PC-3 (cell line): Measurements from ENCODE around the gene ZNF506. TPM values are rescaled to one million over a fixed set of nuclear protein-coding genes. Genes with fewer than 3 reads are reported as not detected.
"Not testable (repeated sequence)": the region's sequence is repeated elsewhere in the genome, so short reads cannot be mapped to it uniquely, and the experiment has no call there.

Experiments used
- ATAC-seq: fragments of 200-7000 bp; cut with Tn5 transposase; 2 replicates; pipeline ENCODE4 v1.9.1; 2020; ENCODE audit warnings: mild to moderate bottlenecking, moderate library complexity
- BruUV-seq: library from RNA; stranded (reverse); fragments of 400-500 nt; replicated peaks from 2 replicates; lab custom pipeline; 2021; lab: Mats Ljungman, UMichigan
- CTCF ChIA-PET: fragments of 300-600 bp; sonication (Branson Sonifier 250); formaldehyde crosslinking; loops from one replicate; lab custom pipeline; 2022; ENCODE audit warnings: antibody characterized with exemption; lab: Charles Lee
- POLR2A ChIA-PET: fragments of 300-600 bp; sonication (Branson Sonifier 250); formaldehyde crosslinking; loops from one replicate; lab custom pipeline; 2022; ENCODE audit warnings: antibody characterized with exemption; ENCODE audit not compliant: unreplicated experiment; lab: Charles Lee
- DNase-seq: peaks from one replicate; pipeline ENCODE4 v3.0.0-alpha.2; 2015
- H2AFZ ChIP-seq: fragments of 300-600 bp; sonication (generic); 2 replicates; pipeline ENCODE4 v1.6.0; 2016; ENCODE audit warnings: antibody characterized with exemption, low read length
- H3F3A ChIP-seq: fragments of 300-600 bp; sonication (generic); one replicate; pipeline ENCODE4 v1.6.0; 2017; ENCODE audit warnings: antibody characterized with exemption, low read length, control low read depth, mild to moderate bottlenecking; ENCODE audit not compliant: unreplicated experiment
- H3K27ac ChIP-seq: fragments of 300-600 bp; sonication (generic); 2 replicates; pipeline ENCODE4 v1.5.1; 2016; ENCODE audit warnings: mild to moderate bottlenecking, low read length
- H3K27me3 ChIP-seq: fragments of 300-600 bp; sonication (generic); 2 replicates; pipeline ENCODE4 v1.6.1; 2016; ENCODE audit warnings: low read length, mixed read lengths
- H3K36me3 ChIP-seq: fragments of 300-600 bp; sonication (generic); 2 replicates; pipeline ENCODE4 v1.6.1; 2016; ENCODE audit warnings: low read depth, mixed run types, low read length, mixed read lengths
- H3K4me1 ChIP-seq: fragments of 300-600 bp; sonication (generic); 2 replicates; pipeline ENCODE4 v1.5.1; 2016; ENCODE audit warnings: low read length; ENCODE audit not compliant: insufficient read depth
- H3K4me2 ChIP-seq: fragments of 300-600 bp; sonication (generic); 2 replicates; pipeline ENCODE4 v1.6.0; 2016; ENCODE audit warnings: low read length
- H3K4me3 ChIP-seq: fragments of 300-600 bp; sonication (generic); 2 replicates; pipeline ENCODE4 v1.5.1; 2016; ENCODE audit warnings: mild to moderate bottlenecking, low read length, mixed read lengths
- H3K79me2 ChIP-seq: fragments of 300-600 bp; sonication (generic); 2 replicates; pipeline ENCODE4 v1.6.1; 2017; ENCODE audit warnings: low read length, mixed read lengths
- H3K9ac ChIP-seq: fragments of 300-600 bp; sonication (generic); 2 replicates; pipeline ENCODE4 v1.6.0; 2016; ENCODE audit warnings: mild to moderate bottlenecking, low read length
- H3K9me2 ChIP-seq: fragments of 300-600 bp; sonication (generic); replicated peaks from 2 replicates; pipeline ENCODE4 v1.6.1; 2016; ENCODE audit warnings: mixed run types, low read length, mixed read lengths
- H3K9me3 ChIP-seq: fragments of 300-600 bp; sonication (generic); 2 replicates; pipeline ENCODE4 v1.6.1; 2016; ENCODE audit warnings: low read length, mixed read lengths
- H4K20me1 ChIP-seq: fragments of 300-600 bp; sonication (generic); 2 replicates; pipeline ENCODE4 v1.6.1; 2016; ENCODE audit warnings: low read length, mixed read lengths
- CTCF ChIP-seq: fragments of 300-600 bp; sonication (generic); conservative IDR thresholded peaks from 2 replicates; pipeline ENCODE4 v1.5.1; 2017; ENCODE audit warnings: antibody characterized with exemption, low read depth, mild to moderate bottlenecking, low read length
- EZH2 ChIP-seq: fragments of 300-600 bp; sonication (generic); IDR thresholded peaks from one replicate; pipeline ENCODE4 v1.6.1; 2017; ENCODE audit warnings: antibody characterized with exemption, mild to moderate bottlenecking, low read length; ENCODE audit not compliant: unreplicated experiment
- EZH2phosphoT487 ChIP-seq: fragments of 300-600 bp; sonication (generic); IDR thresholded peaks from 2 replicates; pipeline ENCODE4 v1.6.1; 2018; ENCODE audit warnings: mild to moderate bottlenecking, antibody characterized with exemption, low read length, borderline replicate concordance
- intact Hi-C: fragments of 100-400 bp; cut with micrococcal nuclease; formaldehyde crosslinking; loops from 2 replicates; pipeline ENCODE4 v1.9.0; 2023
- total RNA-seq: library from RNA; depleted of rRNA; stranded (reverse); fragments of >200 nt; gene quantifications from 2 replicates; pipeline ENCODE4 v1.2.3, GENCODE V29; 2014

Gene ZNF506
- total RNA-seq, 1 experiment from 2014 or later: 2.4 TPM

- intact Hi-C loops: no loop called here
- no peaks in the 10 kb centered on the region for H3K4me1 ChIP-seq
- no peaks in the 10 kb centered on the region for H3K27me3 ChIP-seq
- peaks cover 32% of the 10 kb centered on the region; the same call in 1 of the 2 replicates for H3K36me3 ChIP-seq
- ChIA-PET CTCF (no interaction called here), POLR2A (no interaction called here)
- ATAC-seq (no peak), DNase-seq (no peak)
- H3K79me2 ChIP-seq: no peaks in the 10 kb centered on the region
- H3K9me2 ChIP-seq: no peaks in the 10 kb centered on the region
- no TSS peak for BruUV-seq
- H3K4me2 ChIP-seq: no peak overlapping the region
- TF ChIP-seq EZH2phosphoT487 (no peak), CTCF (no peak)
- H3K9ac ChIP-seq: no peak overlapping the region
- H3F3A ChIP-seq: no peaks in the 10 kb centered on the region
- no peak overlapping the region for H3K4me3 ChIP-seq
- H4K20me1 ChIP-seq: no peaks in the 10 kb centered on the region
- no peak overlapping the region for H3K27ac ChIP-seq
- peaks cover 10% of the 10 kb centered on the region; the same call in 1 of the 2 replicates for H3K9me3 ChIP-seq
- no peak overlapping the region for H2AFZ ChIP-seq
These were observed 16.1 kb downstream of the ZNF506 start for GRCh38 chr19:19805480-19805879.

- Histone ChIP-seq H3K9ac (no peak overlapping the region), H4K20me1 (no peaks in the 10 kb centered on the region), H3K9me3 (peaks cover 18% of the 10 kb centered on the region), H3K27me3 (no peaks in the 10 kb centered on the region), H3K79me2 (no peaks in the 10 kb centered on the region), H3K36me3 (peaks cover 76% of the 10 kb centered on the region), H2AFZ (no peak overlapping the region), H3F3A (no peaks in the 10 kb centered on the region), H3K9me2 (no peaks in the 10 kb centered on the region), H3K27ac (no peak overlapping the region), H3K4me2 (no peak overlapping the region), H3K4me1 (no peaks in the 10 kb centered on the region), H3K4me3 (no peak overlapping the region)
- ATAC-seq (no peak), DNase-seq (no peak)
- CTCF ChIA-PET: no interaction called here
- no peak for TF ChIP-seq CTCF
- no peak for TF ChIP-seq EZH2phosphoT487
- TF ChIP-seq EZH2: no peak
- POLR2A ChIA-PET: no interaction called here
- no TSS peak for BruUV-seq
- intact Hi-C loops: no loop called here
These were observed 33.5 kb downstream of the ZNF506 start for GRCh38 chr19:19788015-19788414.

- H3K9ac ChIP-seq, H3K4me2 ChIP-seq, BruUV-seq, H3K9me2 ChIP-seq, H4K20me1 ChIP-seq, H3K27ac ChIP-seq, DNase-seq, POLR2A ChIA-PET, ATAC-seq, H3K4me3 ChIP-seq, H3F3A ChIP-seq, H3K4me1 ChIP-seq, H3K79me2 ChIP-seq, H3K27me3 ChIP-seq, intact Hi-C loops, H2AFZ ChIP-seq, CTCF ChIA-PET: not testable (repeated sequence)
- peaks cover 76% of the 10 kb centered on the region for H3K36me3 ChIP-seq
- peaks cover 13% of the 10 kb centered on the region for H3K9me3 ChIP-seq
These were observed 36.1 kb downstream of the ZNF506 start for GRCh38 chr19:19785476-19785875.
